NOMO-1 (cell line): ENCODE results near the gene FBXO27.
"Not testable (repeated sequence)": the region's sequence is repeated elsewhere in the genome, so short reads cannot be mapped to it uniquely, and the experiment has no call there.

ENCODE experiments used
- DNase-seq, 2 experiments: peaks; one replicate each; lab custom pipeline; 2025; ENCODE audit not compliant: unreplicated experiment in 2 of 2; lab: John Stamatoyannopoulos, UW

FBXO27 gene

GRCh38 chr19:38989066-38989605 is 43.2 kb downstream of the FBXO27 start:
- no peak for DNase-seq

GRCh38 chr19:38988627-38989026 is 43.7 kb downstream of the FBXO27 start:
- not testable (repeated sequence) for DNase-seq

DNA sequence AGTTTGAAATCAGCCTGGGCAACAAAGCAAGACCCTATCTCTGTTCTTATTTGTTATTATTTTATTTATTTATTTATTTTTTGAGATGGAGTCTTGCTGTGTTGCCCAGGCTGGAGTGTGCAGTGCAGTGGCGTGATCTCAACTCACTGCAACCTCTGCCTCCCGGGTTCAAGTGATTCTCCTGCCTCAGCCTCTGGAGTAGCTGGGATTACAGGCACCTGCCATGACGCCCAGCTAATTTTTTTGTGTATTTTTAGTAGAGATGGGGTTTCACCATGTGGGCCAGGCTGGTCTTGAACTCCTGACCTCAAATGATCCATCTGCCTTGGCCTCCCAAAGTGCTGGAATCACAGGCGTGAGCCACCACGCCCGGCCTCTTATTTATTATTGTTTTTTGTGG is 44.6 kb downstream of the FBXO27 start:
- not testable (repeated sequence) for DNase-seq

DNA sequence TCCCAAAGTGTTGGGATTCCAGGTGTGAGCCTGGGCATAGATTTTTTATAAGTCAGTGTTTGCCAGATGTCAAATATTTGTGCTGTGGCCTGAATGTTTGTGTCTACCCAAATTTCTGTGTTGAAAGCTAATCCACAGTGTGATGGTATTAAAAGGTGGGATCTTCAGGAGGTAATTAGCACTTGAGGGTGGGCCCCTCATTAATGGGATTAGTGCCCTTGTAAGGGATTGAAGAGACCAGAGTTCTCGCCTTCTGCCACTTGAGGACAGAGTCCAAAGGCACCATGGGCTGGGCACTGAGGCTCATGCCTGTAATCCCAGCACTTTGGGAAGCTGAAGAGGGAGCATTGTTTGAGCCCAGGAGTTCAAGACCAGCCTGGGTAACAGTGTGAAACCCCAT is 47.1 kb downstream of the FBXO27 start:
- DNase-seq, result no peak

GRCh38 chr19:38980583-38981374 is 51.6 kb downstream of the FBXO27 start:
- DNase-seq, result no peak

DNA sequence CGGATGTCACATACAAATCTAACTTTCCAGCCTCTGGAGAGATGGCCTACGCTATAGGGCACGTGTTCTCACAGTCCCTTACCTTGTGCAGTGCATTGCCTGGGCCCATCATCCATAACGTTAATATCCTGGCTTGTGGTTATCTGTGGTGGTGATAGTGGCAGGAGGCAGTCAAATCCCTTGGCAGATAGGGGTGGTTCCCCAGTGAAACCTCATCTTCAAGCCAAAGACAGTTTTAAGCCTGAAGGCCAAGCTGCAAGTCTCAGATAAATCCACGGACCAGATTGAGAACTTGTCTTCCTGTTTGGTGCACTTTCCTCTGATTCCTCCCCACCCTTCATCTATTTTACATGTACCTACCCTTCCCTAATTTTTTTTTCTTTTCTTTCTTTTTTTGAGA is 52.5 kb downstream of the FBXO27 start:
- no peak for DNase-seq

DNA sequence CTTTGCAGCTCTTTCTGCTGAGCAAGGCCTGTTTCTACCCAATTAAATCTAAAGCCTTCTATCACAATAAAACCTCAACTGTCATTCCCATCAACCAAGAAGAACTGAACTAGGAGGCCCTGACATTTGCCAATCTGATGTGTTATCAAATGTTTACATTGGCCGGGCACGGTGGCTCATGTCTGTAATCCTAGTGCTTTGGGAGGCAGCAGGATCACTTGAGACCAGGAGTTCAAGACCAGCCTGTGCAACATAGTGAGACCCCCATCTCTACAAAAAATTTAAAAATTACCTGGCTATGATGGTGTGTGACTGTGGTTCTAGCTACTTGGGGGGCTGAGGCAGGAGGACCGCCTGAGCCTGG is 54.0 kb downstream of the FBXO27 start:
- DNase-seq, result no peak

DNA sequence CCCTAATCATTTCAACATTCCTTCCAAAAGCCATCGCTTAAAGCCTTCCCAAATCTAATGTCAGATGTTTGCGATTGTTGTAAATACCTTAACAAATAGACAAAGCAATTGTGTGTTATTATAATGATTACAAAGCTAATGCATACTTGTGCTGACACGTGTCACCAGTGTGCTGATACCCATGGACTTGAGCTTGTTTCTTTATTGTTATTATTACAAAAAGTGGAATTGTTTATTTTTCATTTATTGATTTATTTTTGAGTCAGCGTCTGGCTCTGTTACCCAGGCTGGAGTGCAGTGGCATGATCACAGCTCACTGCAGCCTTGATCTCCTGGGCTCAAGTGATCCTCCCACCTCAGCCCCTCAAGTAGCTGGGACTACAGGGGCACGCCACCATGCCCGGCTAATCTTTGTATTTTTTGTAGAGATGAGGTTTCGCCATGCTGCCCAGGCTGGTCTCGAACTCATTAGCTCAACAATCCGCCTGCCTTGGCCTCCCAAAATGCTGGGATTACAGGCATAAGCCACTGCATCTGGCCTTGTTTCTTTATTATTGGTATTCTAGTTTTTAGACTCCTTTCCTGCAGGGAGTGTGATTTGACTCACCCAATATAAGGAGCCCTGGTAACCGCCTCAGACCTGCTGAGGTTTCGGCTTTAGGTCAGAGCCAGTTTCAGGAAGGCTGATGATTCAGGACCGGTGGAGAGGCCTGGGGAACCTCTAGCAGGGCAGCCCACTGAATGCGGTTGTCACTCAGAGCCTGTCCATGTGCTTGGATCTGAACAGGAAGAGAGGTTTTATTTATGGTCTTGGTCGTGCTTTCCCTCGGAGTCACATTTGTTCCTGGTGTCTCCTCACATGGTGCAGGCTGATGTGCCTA is 54.7 kb downstream of the FBXO27 start:
- no peak for DNase-seq

DNA sequence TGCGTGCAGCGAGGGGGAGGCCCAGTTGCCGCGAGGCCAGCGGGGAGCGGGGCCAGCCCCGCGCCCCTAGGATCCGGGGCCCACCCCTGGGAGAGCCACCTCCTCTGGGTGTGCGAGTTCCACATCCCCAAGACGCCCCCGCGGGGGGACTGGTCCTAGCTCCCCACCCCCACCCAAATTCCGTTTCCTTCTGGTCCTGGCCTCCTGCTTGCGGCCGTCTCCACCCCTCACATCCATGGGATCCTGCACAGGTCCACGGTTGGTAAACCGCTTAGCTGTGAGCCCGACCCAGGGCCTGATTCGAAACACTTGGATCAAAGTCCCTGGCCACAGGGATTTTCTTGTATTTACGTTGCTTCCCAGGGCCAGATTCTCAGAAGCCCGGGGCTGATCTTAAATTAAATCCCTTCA is 56.5 kb downstream of the FBXO27 start:
- no peak for DNase-seq

- DNase-seq, result no peak
These were observed 57.0 kb downstream of the FBXO27 start, which contains the start of gene FBXO17 for GRCh38 chr19:38975214-38975860. TSS of gene FBXO17 (minus strand) at chr19:38975742. CDS start at chr19:38950319, 25,423 bp downstream.

DNA sequence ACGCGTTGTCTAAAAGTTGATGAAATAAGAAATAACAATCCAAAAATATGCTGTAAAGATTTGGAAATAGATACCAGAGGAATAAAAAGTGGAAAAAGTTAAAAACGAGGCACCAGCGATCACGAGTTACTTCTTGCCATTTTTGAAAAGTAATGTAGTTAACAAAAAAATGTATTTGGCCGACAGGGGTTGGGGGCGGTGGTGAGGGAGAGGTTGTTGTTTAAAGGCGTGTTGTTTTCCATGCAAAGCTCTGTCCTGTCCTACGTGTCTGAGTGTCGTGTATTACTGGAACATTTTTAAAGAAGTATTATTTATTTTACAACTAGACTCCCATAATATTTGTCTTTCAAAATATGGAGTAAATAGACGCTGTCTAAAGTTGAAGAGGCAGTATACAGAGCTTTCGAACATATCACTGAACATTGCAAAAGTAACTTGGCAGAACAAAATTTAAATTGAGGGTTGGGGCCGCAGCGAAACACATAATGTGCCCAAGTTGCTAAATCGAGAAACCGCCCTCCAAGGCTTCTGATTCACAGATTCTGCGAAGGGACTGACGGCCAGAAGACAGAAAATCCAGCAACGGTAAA is 57.6 kb downstream of the FBXO27 start:
- DNase-seq, result no peak
